ENCODE data around the gene PCSK7. TPM values are rescaled to one million over a fixed set of nuclear protein-coding genes. Genes with fewer than 3 reads are reported as not detected.

The PCSK7 gene
- total RNA-seq, 1 experiment from 2014 or later = 50.7 TPM

DNA sequence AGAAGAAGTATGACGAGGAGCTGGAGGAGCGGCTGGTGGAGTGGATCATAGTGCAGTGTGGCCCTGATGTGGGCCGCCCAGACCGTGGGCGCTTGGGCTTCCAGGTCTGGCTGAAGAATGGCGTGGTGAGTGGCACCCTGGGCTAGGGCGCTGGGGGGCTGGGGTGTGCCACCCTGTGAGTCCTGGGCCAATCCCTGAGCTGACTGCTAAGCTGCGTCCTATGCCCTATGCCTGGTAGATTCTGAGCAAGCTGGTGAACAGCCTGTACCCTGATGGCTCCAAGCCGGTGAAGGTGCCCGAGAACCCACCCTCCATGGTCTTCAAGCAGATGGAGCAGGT is 28.8 kb downstream of the PCSK7 start:
- Histone ChIP-seq H3K4me1 (ENCODE audit: insufficient read depth, low read length) (no peaks in the 10 kb centered on the region), H2BK12ac (ENCODE audit: insufficient read length, low read depth, low read length) (no peak overlapping the region), H2BK20ac (ENCODE audit: low read depth, low read length, poor library complexity, severe bottlenecking) (no peak overlapping the region), H3K4me2 (ENCODE audit: insufficient read depth, insufficient read length, low read length) (no peak overlapping the region), H3K4ac (ENCODE audit: low read depth, low read length) (no peak overlapping the region), H2BK120ac (ENCODE audit: low read depth, low read length, poor library complexity, severe bottlenecking) (no peak overlapping the region), H2AK5ac (ENCODE audit: insufficient read length, low read length) (no peak overlapping the region), H3K27me3 (ENCODE audit: insufficient read depth, low read length) (no peaks in the 10 kb centered on the region), H4K91ac (ENCODE audit: insufficient read length, low read depth, low read length) (no peak overlapping the region), H2AFZ (ENCODE audit: low read length) (no peak overlapping the region), H3K79me1 (ENCODE audit: insufficient read depth, low read depth, low read length, poor library complexity, severe bottlenecking) (no peaks in the 10 kb centered on the region), H3K23me2 (ENCODE audit: insufficient read length, low read depth, low read length, poor library complexity, severe bottlenecking) (peaks cover 8% of the 10 kb centered on the region), H3K27ac (ENCODE audit: insufficient read length, low read depth, low read length) (no peak overlapping the region), H3K14ac (ENCODE audit: insufficient read depth, low read length) (no peak overlapping the region; the same call in 1 of the 2 replicates), H3T11ph (ENCODE audit: low read length) (no peak overlapping the region), H2BK15ac (ENCODE audit: low read depth, low read length) (no peak overlapping the region), H3K56ac (ENCODE audit: insufficient read length, low read depth, low read length) (no peak overlapping the region), H3K9me3 (ENCODE audit: control insufficient read depth, low read depth, low read length) (no peaks in the 10 kb centered on the region), H3K9ac (ENCODE audit: extremely low read depth, insufficient read length, low read length) (no peak overlapping the region), H3K23ac (ENCODE audit: insufficient read length, low read depth, low read length) (no peak overlapping the region), H3K18ac (ENCODE audit: insufficient read length, low read depth, low read length) (no peak overlapping the region), H4K8ac (replicated peaks; ENCODE audit: insufficient read length, low read depth, low read length) (no peak overlapping the region), H2BK5ac (ENCODE audit: insufficient read length, low read length) (no peak overlapping the region), H4K5ac (ENCODE audit: insufficient read length, low read depth, low read length) (no peak overlapping the region), H3K79me2 (ENCODE audit: insufficient read depth, low read length) (peaks cover 3% of the 10 kb centered on the region; the same call in 1 of the 2 replicates), H4K20me1 (ENCODE audit: control insufficient read depth, insufficient read depth, insufficient read length) (no peaks in the 10 kb centered on the region)
- DNase-seq = no peak
- Mint-ChIP-seq H3K27ac (no peak overlapping the region; a peak in 1 of 7 replicates), H3K9me3 (peaks cover 0 to 3% of the 10 kb centered on the region in 2 experiments; a peak in 1 of 5 replicates), H3K27me3 (ENCODE audit: low read depth) (no peaks in the 10 kb centered on the region), H3K4me1 (peaks cover 28 to 33% of the 10 kb centered on the region in 2 experiments), H3K4me3 (no peak overlapping the region; a peak in 1 of 5 replicates), H3K36me3 (ENCODE audit: insufficient read depth in 1 of 3, low read depth in 3 of 3) (peaks cover 13 to 32% (median 29%) of the 10 kb centered on the region in 3 experiments; a peak in 6 of 7 replicates)
- TF ChIP-seq, protein P1, sequence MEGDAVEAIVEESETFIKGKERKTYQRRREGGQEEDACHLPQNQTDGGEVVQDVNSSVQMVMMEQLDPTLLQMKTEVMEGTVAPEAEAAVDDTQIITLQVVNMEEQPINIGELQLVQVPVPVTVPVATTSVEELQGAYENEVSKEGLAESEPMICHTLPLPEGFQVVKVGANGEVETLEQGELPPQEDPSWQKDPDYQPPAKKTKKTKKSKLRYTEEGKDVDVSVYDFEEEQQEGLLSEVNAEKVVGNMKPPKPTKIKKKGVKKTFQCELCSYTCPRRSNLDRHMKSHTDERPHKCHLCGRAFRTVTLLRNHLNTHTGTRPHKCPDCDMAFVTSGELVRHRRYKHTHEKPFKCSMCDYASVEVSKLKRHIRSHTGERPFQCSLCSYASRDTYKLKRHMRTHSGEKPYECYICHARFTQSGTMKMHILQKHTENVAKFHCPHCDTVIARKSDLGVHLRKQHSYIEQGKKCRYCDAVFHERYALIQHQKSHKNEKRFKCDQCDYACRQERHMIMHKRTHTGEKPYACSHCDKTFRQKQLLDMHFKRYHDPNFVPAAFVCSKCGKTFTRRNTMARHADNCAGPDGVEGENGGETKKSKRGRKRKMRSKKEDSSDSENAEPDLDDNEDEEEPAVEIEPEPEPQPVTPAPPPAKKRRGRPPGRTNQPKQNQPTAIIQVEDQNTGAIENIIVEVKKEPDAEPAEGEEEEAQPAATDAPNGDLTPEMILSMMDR (conservative IDR thresholded peaks at IDR 0.05) = no peak
- WGBS (ENCODE audit: extremely low coverage, insufficient read length, low lambda C conversion rate) = no CpG with 5 or more reads among the region's 10 CpGs
